ENCODE results near the gene IL2RA.

GRCh38 chr10:5970527-5970926, 91.6 kb downstream of the IL2RA start:
- TF ChIP-seq, protein P1, sequence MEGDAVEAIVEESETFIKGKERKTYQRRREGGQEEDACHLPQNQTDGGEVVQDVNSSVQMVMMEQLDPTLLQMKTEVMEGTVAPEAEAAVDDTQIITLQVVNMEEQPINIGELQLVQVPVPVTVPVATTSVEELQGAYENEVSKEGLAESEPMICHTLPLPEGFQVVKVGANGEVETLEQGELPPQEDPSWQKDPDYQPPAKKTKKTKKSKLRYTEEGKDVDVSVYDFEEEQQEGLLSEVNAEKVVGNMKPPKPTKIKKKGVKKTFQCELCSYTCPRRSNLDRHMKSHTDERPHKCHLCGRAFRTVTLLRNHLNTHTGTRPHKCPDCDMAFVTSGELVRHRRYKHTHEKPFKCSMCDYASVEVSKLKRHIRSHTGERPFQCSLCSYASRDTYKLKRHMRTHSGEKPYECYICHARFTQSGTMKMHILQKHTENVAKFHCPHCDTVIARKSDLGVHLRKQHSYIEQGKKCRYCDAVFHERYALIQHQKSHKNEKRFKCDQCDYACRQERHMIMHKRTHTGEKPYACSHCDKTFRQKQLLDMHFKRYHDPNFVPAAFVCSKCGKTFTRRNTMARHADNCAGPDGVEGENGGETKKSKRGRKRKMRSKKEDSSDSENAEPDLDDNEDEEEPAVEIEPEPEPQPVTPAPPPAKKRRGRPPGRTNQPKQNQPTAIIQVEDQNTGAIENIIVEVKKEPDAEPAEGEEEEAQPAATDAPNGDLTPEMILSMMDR (IDR thresholded peaks at IDR 0.05): no peak
- TF ChIP-seq POLR2A (IDR thresholded peaks at IDR 0.05): no peak

Measured in testis (tissue), 2 donors.